ENCODE data around the gene DSG1. TPM values are rescaled to one million over a fixed set of nuclear protein-coding genes. Genes with fewer than 3 reads are reported as not detected.

The DSG1 gene
- total and polyA plus RNA-seq, 2 of the 13 experiments (the other 11 are each of a cell fraction or from before 2014, with no cell fraction given), result 0.04 TPM; not detected in 1

DNA sequence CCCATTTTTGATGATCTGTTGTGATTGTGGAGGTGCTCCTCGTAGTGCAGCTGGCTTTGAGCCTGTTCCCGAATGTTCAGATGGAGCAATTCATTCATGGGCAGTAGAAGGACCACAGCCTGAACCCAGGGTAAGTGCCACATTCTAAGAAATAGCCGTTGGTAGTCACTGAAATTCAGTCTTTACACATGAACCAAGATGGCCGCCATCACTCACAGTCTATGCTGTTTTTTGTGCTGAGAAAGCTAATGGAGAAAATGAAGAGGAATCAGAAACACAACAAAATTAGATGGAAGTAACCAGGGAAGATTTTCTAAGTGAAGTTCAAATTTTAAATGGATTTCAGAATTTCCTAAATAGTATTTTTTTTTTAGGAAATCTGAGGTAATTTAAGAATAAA is 25.5 kb downstream of the DSG1 start:
- 15% methylated on average over 4 of the region's 4 CpGs for WGBS (ENCODE audit: low lambda C conversion rate)
- H3K79me2 ChIP-seq (ENCODE audit: insufficient read depth, low read length), result no peaks in the 10 kb centered on the region
- peak overlapping the region; percentile 36; the same call in 1 of the 2 replicates for H3K4me2 ChIP-seq (ENCODE audit: low read depth, low read length)
- no peaks in the 10 kb centered on the region for H4K20me1 ChIP-seq (ENCODE audit: insufficient read depth, low read length)
- BruUV-seq (replicated peaks), result no TSS peak
- no peaks in the 10 kb centered on the region for H3K9me3 ChIP-seq (ENCODE audit: low read length)
- H3K27me3 ChIP-seq (ENCODE audit: control insufficient read depth in 1 of 2, insufficient read depth in 2 of 2, low read length in 2 of 2), result no peaks in the 10 kb centered on the region
- CTCF ChIA-PET (ENCODE audit: low intra/inter-chr PET ratio, low total read pairs), result no interaction called here
- POLR2A ChIA-PET, result no interaction called here
- no peak overlapping the region for H3K27ac ChIP-seq (ENCODE audit: extremely low read length, insufficient read depth, low read length)
- no peaks in the 10 kb centered on the region for H3K4me1 ChIP-seq (ENCODE audit: insufficient read depth, low read length)
- intact Hi-C loops (cut with micrococcal nuclease; ENCODE audit: unreplicated experiment) (no loop called here), in situ Hi-C loops (cut with HindIII; ENCODE audit: extremely low pct_ligation_motif_present, low pct_unique_long_range_greater_than_20kb) (no loop called here)
- H2AFZ ChIP-seq (ENCODE audit: low read length), result no peak overlapping the region
- DNase-seq (ENCODE audit: low spot score), result no peak
- TF ChIP-seq, protein P1, sequence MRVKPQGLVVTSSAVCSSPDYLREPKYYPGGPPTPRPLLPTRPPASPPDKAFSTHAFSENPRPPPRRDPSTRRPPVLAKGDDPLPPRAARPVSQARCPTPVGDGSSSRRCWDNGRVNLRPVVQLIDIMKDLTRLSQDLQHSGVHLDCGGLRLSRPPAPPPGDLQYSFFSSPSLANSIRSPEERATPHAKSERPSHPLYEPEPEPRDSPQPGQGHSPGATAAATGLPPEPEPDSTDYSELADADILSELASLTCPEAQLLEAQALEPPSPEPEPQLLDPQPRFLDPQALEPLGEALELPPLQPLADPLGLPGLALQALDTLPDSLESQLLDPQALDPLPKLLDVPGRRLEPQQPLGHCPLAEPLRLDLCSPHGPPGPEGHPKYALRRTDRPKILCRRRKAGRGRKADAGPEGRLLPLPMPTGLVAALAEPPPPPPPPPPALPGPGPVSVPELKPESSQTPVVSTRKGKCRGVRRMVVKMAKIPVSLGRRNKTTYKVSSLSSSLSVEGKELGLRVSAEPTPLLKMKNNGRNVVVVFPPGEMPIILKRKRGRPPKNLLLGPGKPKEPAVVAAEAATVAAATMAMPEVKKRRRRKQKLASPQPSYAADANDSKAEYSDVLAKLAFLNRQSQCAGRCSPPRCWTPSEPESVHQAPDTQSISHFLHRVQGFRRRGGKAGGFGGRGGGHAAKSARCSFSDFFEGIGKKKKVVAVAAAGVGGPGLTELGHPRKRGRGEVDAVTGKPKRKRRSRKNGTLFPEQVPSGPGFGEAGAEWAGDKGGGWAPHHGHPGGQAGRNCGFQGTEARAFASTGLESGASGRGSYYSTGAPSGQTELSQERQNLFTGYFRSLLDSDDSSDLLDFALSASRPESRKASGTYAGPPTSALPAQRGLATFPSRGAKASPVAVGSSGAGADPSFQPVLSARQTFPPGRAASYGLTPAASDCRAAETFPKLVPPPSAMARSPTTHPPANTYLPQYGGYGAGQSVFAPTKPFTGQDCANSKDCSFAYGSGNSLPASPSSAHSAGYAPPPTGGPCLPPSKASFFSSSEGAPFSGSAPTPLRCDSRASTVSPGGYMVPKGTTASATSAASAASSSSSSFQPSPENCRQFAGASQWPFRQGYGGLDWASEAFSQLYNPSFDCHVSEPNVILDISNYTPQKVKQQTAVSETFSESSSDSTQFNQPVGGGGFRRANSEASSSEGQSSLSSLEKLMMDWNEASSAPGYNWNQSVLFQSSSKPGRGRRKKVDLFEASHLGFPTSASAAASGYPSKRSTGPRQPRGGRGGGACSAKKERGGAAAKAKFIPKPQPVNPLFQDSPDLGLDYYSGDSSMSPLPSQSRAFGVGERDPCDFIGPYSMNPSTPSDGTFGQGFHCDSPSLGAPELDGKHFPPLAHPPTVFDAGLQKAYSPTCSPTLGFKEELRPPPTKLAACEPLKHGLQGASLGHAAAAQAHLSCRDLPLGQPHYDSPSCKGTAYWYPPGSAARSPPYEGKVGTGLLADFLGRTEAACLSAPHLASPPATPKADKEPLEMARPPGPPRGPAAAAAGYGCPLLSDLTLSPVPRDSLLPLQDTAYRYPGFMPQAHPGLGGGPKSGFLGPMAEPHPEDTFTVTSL (CRISPR knock-in tag; IDR thresholded peaks at IDR 0.05; ENCODE audit: borderline replicate concordance), result no peak
- TF ChIP-seq NFYC (CRISPR knock-in tag; IDR thresholded peaks at IDR 0.05) (no peak), E2F5 (CRISPR knock-in tag; conservative IDR thresholded peaks at IDR 0.05) (no peak), MAFG (CRISPR knock-in tag; IDR thresholded peaks at IDR 0.05) (no peak), YY1 (IDR thresholded peaks at IDR 0.05; ENCODE audit: insufficient read depth, insufficient replicate concordance, low read depth, low read length) (peak; percentile 46)
- H3K4me3 ChIP-seq (replicated peaks in 1 of 3; ENCODE audit: insufficient read depth in 1 of 3, low read depth in 2 of 3, low read length in 3 of 3), result no peak overlapping the region
- no peaks in the 10 kb centered on the region for H3K36me3 ChIP-seq (replicated peaks in 1 of 2; ENCODE audit: control insufficient read depth in 1 of 2, insufficient read depth in 2 of 2, low read length in 2 of 2)
- H3K9ac ChIP-seq (ENCODE audit: insufficient read depth, low read depth, low read length), result no peak overlapping the region
- FAIRE-seq, result no peak
- no peak for ATAC-seq
